Adrenal gland (tissue), 5 donors: ENCODE results near the gene VDAC1.

Source experiments
- CTCF ChIP-seq, 6 experiments: fragments of 450-650 bp in 4 of 6; fragments of 200-600 bp in 2 of 6; sonication (generic) in 1 of 6; IDR thresholded peaks; 1 replicate in 5 of 6; 2 replicates in 1 of 6; pipeline versions ENCODE4 v1.5.1 to v1.8.0; 2016 to 2021; ENCODE audit warnings: antibody characterized with exemption in 6 of 6, mild to moderate bottlenecking in 2 of 6, moderate library complexity in 1 of 6
- POLR2A ChIP-seq, 2 donors: fragments of 450-650 bp; IDR thresholded peaks; one replicate each; pipeline ENCODE4 v1.6.1; 2017; ENCODE audit warnings: antibody characterized with exemption in 2 of 2, mild to moderate bottlenecking in 2 of 2, moderate library complexity in 1 of 2
- donor health status: DM: no; HTN: no; CAD: no.

GRCh38 chr5:134018154-134018985 is 13.6 kb upstream of the VDAC1 start:
- TF ChIP-seq POLR2A (IDR thresholded peaks at IDR 0.05) = no peak
- no peak for TF ChIP-seq CTCF (IDR thresholded peaks at IDR 0.05)
